HEK293 (cell line): ENCODE measurements around the gene CAP1.

Source experiments
- CTCF ChIA-PET: fragments of 350-600 bp; formaldehyde crosslinking; extraction: SDS; loops from one replicate; lab custom pipeline; 2021; ENCODE audit warnings: antibody characterized with exemption; lab: Yijun Ruan, JAX
- POLR2A ChIA-PET: fragments of 300-600 bp; formaldehyde crosslinking; extraction: SDS; loops from one replicate; lab custom pipeline; 2020; ENCODE audit warnings: antibody characterized with exemption, inconsistent platforms; lab: Yijun Ruan, JAX
- H3K27ac ChIP-seq: fragments of 200-500 bp; sonication (Bioruptor generic); 2 replicates; pipeline ENCODE4 v1.5.1; 2014; ENCODE audit warnings: low read depth, low read length, control low read depth, inconsistent platforms; ENCODE audit errors: extremely low read depth
- H3K36me3 ChIP-seq, 2 experiments: fragments of 200-500 bp in 1 of 2; sonication (Bioruptor generic) in 1 of 2; 1 replicate in 1 of 2; 2 replicates in 1 of 2; pipeline ENCODE4 v1.5.1; 2014 to 2017; ENCODE audit warnings: inconsistent platforms in 2 of 2, low read length in 2 of 2; ENCODE audit not compliant: control insufficient read depth in 2 of 2, insufficient read depth in 1 of 2
- H3K4me1 ChIP-seq: fragments of 200-500 bp; sonication (Bioruptor generic); 2 replicates; pipeline ENCODE4 v1.5.1; 2014; ENCODE audit warnings: mild to moderate bottlenecking, low read length, inconsistent platforms; ENCODE audit not compliant: control insufficient read depth, insufficient read depth
- H3K4me3 ChIP-seq: 2 replicates; pipeline ENCODE4 v1.5.1; 2011; ENCODE audit warnings: low read depth, mild to moderate bottlenecking, control low read depth, low read length, moderate library complexity
- H3K9me3 ChIP-seq: fragments of 200-500 bp; sonication (Bioruptor generic); 2 replicates; pipeline ENCODE4 v1.5.1; 2014; ENCODE audit warnings: low read depth, low read length, inconsistent platforms; ENCODE audit not compliant: control insufficient read depth, insufficient read depth
- HOXA7 ChIP-seq: sonication (generic); formaldehyde crosslinking; IDR thresholded peaks from 2 replicates; pipeline ENCODE4 v1.8.1; 2022; ENCODE audit warnings: missing genetic modification reagents, borderline replicate concordance
- PRDM1 ChIP-seq: fragments of 450-650 bp; formaldehyde crosslinking; IDR thresholded peaks from 2 replicates; pipeline ENCODE4; 2016; ENCODE audit warnings: missing biosample characterization, missing genetic modification characterization
- RBAK ChIP-seq: fragments of 450-650 bp; formaldehyde crosslinking; IDR thresholded peaks from 2 replicates; pipeline ENCODE4 v1.5.1; 2016; ENCODE audit warnings: missing biosample characterization, missing genetic modification characterization
- ZFP3 ChIP-seq: fragments of 450-650 bp; formaldehyde crosslinking; IDR thresholded peaks from 2 replicates; pipeline ENCODE4 v1.5.1; 2016; ENCODE audit warnings: low read depth, missing biosample characterization, missing genetic modification characterization
- ZFP41 ChIP-seq: fragments of 450-650 bp; formaldehyde crosslinking; IDR thresholded peaks from 2 replicates; pipeline ENCODE4 v1.5.1; 2016; ENCODE audit warnings: missing biosample characterization, missing genetic modification characterization, borderline replicate concordance
- ZNF121 ChIP-seq: fragments of 450-650 bp; formaldehyde crosslinking; IDR thresholded peaks from 2 replicates; pipeline ENCODE4 v1.5.1; 2016; ENCODE audit warnings: missing biosample characterization, missing genetic modification characterization
- ZNF133 ChIP-seq: fragments of 450-650 bp; formaldehyde crosslinking; IDR thresholded peaks from 2 replicates; pipeline ENCODE4 v1.5.1; 2016; ENCODE audit warnings: missing biosample characterization, missing genetic modification characterization
- ZNF140 ChIP-seq: fragments of 450-650 bp; formaldehyde crosslinking; IDR thresholded peaks from 2 replicates; pipeline ENCODE4 v1.5.1; 2016; ENCODE audit warnings: missing biosample characterization, missing genetic modification characterization
- ZNF266 ChIP-seq: fragments of 450-650 bp; formaldehyde crosslinking; IDR thresholded peaks from 2 replicates; pipeline ENCODE4 v1.5.1; 2016; ENCODE audit warnings: missing biosample characterization, missing genetic modification characterization, low read depth
- ZNF530 ChIP-seq: fragments of 450-650 bp; formaldehyde crosslinking; IDR thresholded peaks from 2 replicates; pipeline ENCODE4 v1.5.1; 2016; ENCODE audit warnings: low read depth, missing biosample characterization, missing genetic modification characterization
- ZNF571 ChIP-seq: fragments of 450-650 bp; formaldehyde crosslinking; IDR thresholded peaks from 2 replicates; pipeline ENCODE4 v1.5.0; 2017; ENCODE audit warnings: missing biosample characterization, missing genetic modification characterization
- ZNF670 ChIP-seq: fragments of 450-650 bp; formaldehyde crosslinking; IDR thresholded peaks from 2 replicates; pipeline ENCODE4 v1.5.1; 2016; ENCODE audit warnings: missing biosample characterization, missing genetic modification characterization, low read depth
- ZNF747 ChIP-seq: fragments of 450-650 bp; formaldehyde crosslinking; IDR thresholded peaks from 2 replicates; pipeline ENCODE4 v1.5.1; 2016; ENCODE audit warnings: missing biosample characterization, missing genetic modification characterization
- ZNF768 ChIP-seq: fragments of 450-650 bp; formaldehyde crosslinking; IDR thresholded peaks from 2 replicates; pipeline ENCODE4 v1.5.1; 2018; ENCODE audit warnings: missing biosample characterization, mild to moderate bottlenecking, missing genetic modification characterization
- ZNF791 ChIP-seq: fragments of 450-650 bp; formaldehyde crosslinking; IDR thresholded peaks from 2 replicates; pipeline ENCODE4 v1.5.1; 2016; ENCODE audit warnings: missing biosample characterization, missing genetic modification characterization
- ZSCAN23 ChIP-seq: fragments of 450-650 bp; formaldehyde crosslinking; IDR thresholded peaks from 2 replicates; pipeline ENCODE4 v1.5.1; 2016; ENCODE audit warnings: missing biosample characterization, missing genetic modification characterization
- TF ChIP-seq, protein P1 (sequence below): fragments of 450-650 bp; formaldehyde crosslinking; IDR thresholded peaks from 2 replicates; pipeline ENCODE4 v1.5.1; 2016; ENCODE audit warnings: missing biosample characterization, missing genetic modification characterization
- TF ChIP-seq, protein P2 (sequence below): fragments of 450-650 bp; formaldehyde crosslinking; conservative IDR thresholded peaks from 2 replicates; pipeline ENCODE4 v1.5.1; 2016; ENCODE audit warnings: low read depth, missing biosample characterization, missing genetic modification characterization
- TF ChIP-seq, protein P3 (sequence below): fragments of 450-650 bp; formaldehyde crosslinking; IDR thresholded peaks from 2 replicates; pipeline ENCODE4 v1.5.1; 2016; ENCODE audit warnings: missing biosample characterization, missing genetic modification characterization
- TF ChIP-seq, protein P4 (sequence below): fragments of 450-650 bp; formaldehyde crosslinking; IDR thresholded peaks from 2 replicates; pipeline ENCODE4 v1.5.1; 2016; ENCODE audit warnings: missing biosample characterization, missing genetic modification characterization

CAP1 gene

DNA sequence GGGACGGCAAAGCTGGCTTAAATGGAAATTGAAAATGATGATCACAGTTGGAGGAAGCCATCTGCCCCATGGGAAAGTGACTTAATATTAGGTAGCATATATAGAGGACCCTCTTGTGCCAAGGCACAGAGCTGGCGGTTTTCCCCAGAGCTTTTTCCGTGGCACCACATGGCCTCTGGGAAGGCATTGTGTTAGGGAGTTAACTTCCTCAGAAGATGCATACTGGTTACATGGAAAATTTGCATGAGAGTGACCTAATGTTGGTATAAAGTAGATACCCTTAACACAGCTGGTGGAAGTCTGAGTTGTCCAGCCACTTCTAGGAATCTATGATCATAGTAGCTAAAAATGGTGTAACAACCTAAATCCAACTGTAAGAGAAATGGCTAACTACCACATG, 27.3 kb downstream of the CAP1 start (continued):
- TF ChIP-seq, protein P1, sequence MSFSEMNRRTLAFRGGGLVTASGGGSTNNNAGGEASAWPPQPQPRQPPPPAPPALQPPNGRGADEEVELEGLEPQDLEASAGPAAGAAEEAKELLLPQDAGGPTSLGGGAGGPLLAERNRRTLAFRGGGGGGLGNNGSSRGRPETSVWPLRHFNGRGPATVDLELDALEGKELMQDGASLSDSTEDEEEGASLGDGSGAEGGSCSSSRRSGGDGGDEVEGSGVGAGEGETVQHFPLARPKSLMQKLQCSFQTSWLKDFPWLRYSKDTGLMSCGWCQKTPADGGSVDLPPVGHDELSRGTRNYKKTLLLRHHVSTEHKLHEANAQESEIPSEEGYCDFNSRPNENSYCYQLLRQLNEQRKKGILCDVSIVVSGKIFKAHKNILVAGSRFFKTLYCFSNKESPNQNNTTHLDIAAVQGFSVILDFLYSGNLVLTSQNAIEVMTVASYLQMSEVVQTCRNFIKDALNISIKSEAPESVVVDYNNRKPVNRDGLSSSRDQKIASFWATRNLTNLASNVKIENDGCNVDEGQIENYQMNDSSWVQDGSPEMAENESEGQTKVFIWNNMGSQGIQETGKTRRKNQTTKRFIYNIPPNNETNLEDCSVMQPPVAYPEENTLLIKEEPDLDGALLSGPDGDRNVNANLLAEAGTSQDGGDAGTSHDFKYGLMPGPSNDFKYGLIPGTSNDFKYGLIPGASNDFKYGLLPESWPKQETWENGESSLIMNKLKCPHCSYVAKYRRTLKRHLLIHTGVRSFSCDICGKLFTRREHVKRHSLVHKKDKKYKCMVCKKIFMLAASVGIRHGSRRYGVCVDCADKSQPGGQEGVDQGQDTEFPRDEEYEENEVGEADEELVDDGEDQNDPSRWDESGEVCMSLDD (tag by site-specific recombination): no peak
- no peak for TF ChIP-seq ZNF121 (tag by site-specific recombination)
- TF ChIP-seq ZNF571: no peak
- TF ChIP-seq, protein P2, sequence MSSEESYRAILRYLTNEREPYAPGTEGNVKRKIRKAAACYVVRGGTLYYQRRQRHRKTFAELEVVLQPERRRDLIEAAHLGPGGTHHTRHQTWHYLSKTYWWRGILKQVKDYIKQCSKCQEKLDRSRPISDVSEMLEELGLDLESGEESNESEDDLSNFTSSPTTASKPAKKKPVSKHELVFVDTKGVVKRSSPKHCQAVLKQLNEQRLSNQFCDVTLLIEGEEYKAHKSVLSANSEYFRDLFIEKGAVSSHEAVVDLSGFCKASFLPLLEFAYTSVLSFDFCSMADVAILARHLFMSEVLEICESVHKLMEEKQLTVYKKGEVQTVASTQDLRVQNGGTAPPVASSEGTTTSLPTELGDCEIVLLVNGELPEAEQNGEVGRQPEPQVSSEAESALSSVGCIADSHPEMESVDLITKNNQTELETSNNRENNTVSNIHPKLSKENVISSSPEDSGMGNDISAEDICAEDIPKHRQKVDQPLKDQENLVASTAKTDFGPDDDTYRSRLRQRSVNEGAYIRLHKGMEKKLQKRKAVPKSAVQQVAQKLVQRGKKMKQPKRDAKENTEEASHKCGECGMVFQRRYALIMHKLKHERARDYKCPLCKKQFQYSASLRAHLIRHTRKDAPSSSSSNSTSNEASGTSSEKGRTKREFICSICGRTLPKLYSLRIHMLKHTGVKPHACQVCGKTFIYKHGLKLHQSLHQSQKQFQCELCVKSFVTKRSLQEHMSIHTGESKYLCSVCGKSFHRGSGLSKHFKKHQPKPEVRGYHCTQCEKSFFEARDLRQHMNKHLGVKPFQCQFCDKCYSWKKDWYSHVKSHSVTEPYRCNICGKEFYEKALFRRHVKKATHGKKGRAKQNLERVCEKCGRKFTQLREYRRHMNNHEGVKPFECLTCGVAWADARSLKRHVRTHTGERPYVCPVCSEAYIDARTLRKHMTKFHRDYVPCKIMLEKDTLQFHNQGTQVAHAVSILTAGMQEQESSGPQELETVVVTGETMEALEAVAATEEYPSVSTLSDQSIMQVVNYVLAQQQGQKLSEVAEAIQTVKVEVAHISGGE (tag by site-specific recombination): no peak
- TF ChIP-seq ZNF266 (tag by site-specific recombination): no peak
- TF ChIP-seq ZNF747 (tag by site-specific recombination): no peak
- TF ChIP-seq, all 188 proteins: peak for 0

DNA sequence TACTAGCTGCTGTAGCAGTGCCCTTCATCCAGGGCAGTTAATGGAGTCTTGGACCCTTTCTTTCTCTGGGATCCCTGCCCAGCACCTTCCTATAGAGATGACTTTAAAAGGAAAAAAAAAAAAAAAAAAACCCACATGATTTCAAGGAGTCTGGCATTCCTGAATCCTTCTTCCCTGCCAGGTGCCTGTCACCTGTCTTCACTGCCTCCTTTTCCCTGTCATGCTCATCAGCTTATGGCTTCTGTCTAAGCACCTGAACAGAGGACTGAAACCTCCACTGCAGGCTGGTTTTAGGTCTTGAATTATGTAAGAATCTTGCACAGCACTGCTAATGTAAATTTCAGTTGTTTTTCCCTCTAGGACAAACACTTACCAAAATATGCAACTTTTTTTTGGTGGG, 31.6 kb downstream of the CAP1 start:
- Histone ChIP-seq H3K4me3 (no peak overlapping the region), H3K4me1 (no peaks in the 10 kb centered on the region), H3K36me3 (peaks cover 44 to 95% of the 10 kb centered on the region in 2 experiments), H3K9me3 (no peaks in the 10 kb centered on the region), H3K27ac (no peak overlapping the region)
- CTCF ChIA-PET: interaction anchor here (0.5 to 1.8 kb wide), 3 partner anchors 266 to 906 kb away, joined by 3 to 4 read pairs (median 3); no protein-coding TSS in a partner anchor
- TF ChIP-seq ZNF530 (tag by site-specific recombination) (no peak), ZSCAN23 (no peak), ZNF768 (tag by site-specific recombination) (no peak), PRDM1 (no peak), ZNF670 (no peak), ZNF133 (tag by site-specific recombination) (no peak), HOXA7 (CRISPR knock-in tag) (no peak), RBAK (tag by site-specific recombination) (no peak), ZNF140 (tag by site-specific recombination) (no peak), ZNF791 (tag by site-specific recombination) (no peak), ZFP3 (tag by site-specific recombination) (no peak), ZFP41 (tag by site-specific recombination) (no peak)
- TF ChIP-seq, protein P3, sequence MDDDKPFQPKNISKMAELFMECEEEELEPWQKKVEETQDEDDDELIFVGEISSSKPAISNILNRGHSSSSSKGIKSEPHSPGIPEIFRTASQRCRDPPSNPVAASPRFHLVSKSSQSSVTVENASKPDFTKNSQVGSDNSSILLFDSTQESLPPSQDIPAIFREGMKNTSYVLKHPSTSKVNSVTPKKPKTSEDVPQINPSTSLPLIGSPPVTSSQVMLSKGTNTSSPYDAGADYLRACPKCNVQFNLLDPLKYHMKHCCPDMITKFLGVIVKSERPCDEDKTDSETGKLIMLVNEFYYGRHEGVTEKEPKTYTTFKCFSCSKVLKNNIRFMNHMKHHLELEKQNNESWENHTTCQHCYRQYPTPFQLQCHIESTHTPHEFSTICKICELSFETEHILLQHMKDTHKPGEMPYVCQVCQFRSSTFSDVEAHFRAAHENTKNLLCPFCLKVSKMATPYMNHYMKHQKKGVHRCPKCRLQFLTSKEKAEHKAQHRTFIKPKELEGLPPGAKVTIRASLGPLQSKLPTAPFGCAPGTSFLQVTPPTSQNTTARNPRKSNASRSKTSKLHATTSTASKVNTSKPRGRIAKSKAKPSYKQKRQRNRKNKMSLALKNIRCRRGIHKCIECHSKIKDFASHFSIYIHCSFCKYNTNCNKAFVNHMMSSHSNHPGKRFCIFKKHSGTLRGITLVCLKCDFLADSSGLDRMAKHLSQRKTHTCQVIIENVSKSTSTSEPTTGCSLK (tag by site-specific recombination): no peak
- TF ChIP-seq, protein P4, sequence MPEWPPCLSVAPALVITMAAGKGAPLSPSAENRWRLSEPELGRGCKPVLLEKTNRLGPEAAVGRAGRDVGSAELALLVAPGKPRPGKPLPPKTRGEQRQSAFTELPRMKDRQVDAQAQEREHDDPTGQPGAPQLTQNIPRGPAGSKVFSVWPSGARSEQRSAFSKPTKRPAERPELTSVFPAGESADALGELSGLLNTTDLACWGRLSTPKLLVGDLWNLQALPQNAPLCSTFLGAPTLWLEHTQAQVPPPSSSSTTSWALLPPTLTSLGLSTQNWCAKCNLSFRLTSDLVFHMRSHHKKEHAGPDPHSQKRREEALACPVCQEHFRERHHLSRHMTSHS (tag by site-specific recombination): no peak
- POLR2A ChIA-PET: no interaction called here
